8988T (cell line): ENCODE results near the gene PLA2G4E.
A peak's percentile ranks its signal among the peaks of the same experiment; 100 is the strongest.

Experiments used
- DNase-seq: peaks from one replicate; pipeline ENCODE4 v3.0.0; 2011

The PLA2G4E gene

GRCh38 chr15:42020713-42021273 is at the start of gene PLA2G4E:
Gene PLA2G4E, minus strand, starts transcription at chr15:42021042. Its CDS starts 12 bp downstream, at chr15:42021030.
- no peak for DNase-seq

GRCh38 chr15:42070279-42070975 is 49.6 kb upstream of the PLA2G4E start:
- DNase-seq = no peak

- no peak for DNase-seq
These were observed 48.8 kb upstream of the PLA2G4E start for GRCh38 chr15:42069496-42070278.

- DNase-seq = no peak
These were observed 48.2 kb upstream of the PLA2G4E start for GRCh38 chr15:42069025-42069424.

- DNase-seq = no peak
These were observed 47.8 kb upstream of the PLA2G4E start for GRCh38 chr15:42068601-42069000.

GRCh38 chr15:42066764-42067415 is 46.0 kb upstream of the PLA2G4E start:
- DNase-seq = no peak

- no peak for DNase-seq
These were observed 44.6 kb upstream of the PLA2G4E start for GRCh38 chr15:42065468-42065867.

GRCh38 chr15:42065033-42065432 is 44.2 kb upstream of the PLA2G4E start:
- DNase-seq = no peak

- DNase-seq = no peak
These were observed 43.4 kb upstream of the PLA2G4E start for GRCh38 chr15:42064271-42064670.

- DNase-seq = no peak
These were observed 42.4 kb upstream of the PLA2G4E start for GRCh38 chr15:42063122-42063848.

- no peak for DNase-seq
These were observed 41.5 kb upstream of the PLA2G4E start for GRCh38 chr15:42062284-42062806.

- DNase-seq = no peak
These were observed 40.0 kb upstream of the PLA2G4E start for GRCh38 chr15:42060797-42061196.

- no peak for DNase-seq
These were observed 39.6 kb upstream of the PLA2G4E start for GRCh38 chr15:42060477-42060763.

GRCh38 chr15:42059661-42060476 is 39.0 kb upstream of the PLA2G4E start:
- no peak for DNase-seq

- no peak for DNase-seq
These were observed 37.9 kb upstream of the PLA2G4E start for GRCh38 chr15:42058791-42059190.

- no peak for DNase-seq
These were observed 37.2 kb upstream of the PLA2G4E start for GRCh38 chr15:42057799-42058646.

- peak; percentile 61 for DNase-seq
These were observed 36.3 kb upstream of the PLA2G4E start for GRCh38 chr15:42056934-42057798.

GRCh38 chr15:42053914-42054313 is 33.1 kb upstream of the PLA2G4E start:
- DNase-seq = no peak

- DNase-seq = no peak
These were observed 32.2 kb upstream of the PLA2G4E start for GRCh38 chr15:42053010-42053409.
